ENCODE measurements around the gene PDE1A. TPM values are rescaled to one million over a fixed set of nuclear protein-coding genes. Genes with fewer than 3 reads are reported as not detected.

The PDE1A gene
- total RNA-seq, 2 experiments from 2014 or later, result not detected

GRCh38 chr2:182361477-182361876 is 65.4 kb downstream of the PDE1A start:
- DNase-seq (ENCODE audit: low spot score), result no peak
- no peak overlapping the region for H3K4me2 ChIP-seq (ENCODE audit: low read length)
- no peak overlapping the region for H3K4me3 ChIP-seq (ENCODE audit: low read depth, low read length, poor library complexity, severe bottlenecking)
- H3K36me3 ChIP-seq (ENCODE audit: insufficient read depth, low read length), result no peaks in the 10 kb centered on the region
- no peaks in the 10 kb centered on the region for H3K9me2 ChIP-seq (ENCODE audit: insufficient read depth, low read length)
- H3K27ac ChIP-seq (ENCODE audit: low read depth, low read length, poor library complexity, severe bottlenecking), result no peak overlapping the region
- intact Hi-C loops (cut with micrococcal nuclease; ENCODE audit: unreplicated experiment), result no loop called here
- no peak overlapping the region for H2AFZ ChIP-seq (ENCODE audit: low read length)
- CTCF ChIA-PET (ENCODE audit: unreplicated experiment), result no interaction called here
- no TSS peak for BruUV-seq (replicated peaks)
- H3K4me1 ChIP-seq (ENCODE audit: insufficient read depth, low read length, poor library complexity, severe bottlenecking), result no peaks in the 10 kb centered on the region
- no peaks in the 10 kb centered on the region for H3K79me2 ChIP-seq (ENCODE audit: insufficient read depth, low read depth, low read length)
- H4K20me1 ChIP-seq (ENCODE audit: insufficient read depth, low read length), result no peaks in the 10 kb centered on the region
- no peaks in the 10 kb centered on the region for H3K9me3 ChIP-seq (ENCODE audit: low read length)
- TF ChIP-seq CTCF (conservative IDR thresholded peaks at IDR 0.05; ENCODE audit: low read length), result no peak
- TF ChIP-seq EZH2phosphoT487 (IDR thresholded peaks at IDR 0.05; ENCODE audit: borderline replicate concordance, low read depth, low read length), result no peak
- POLR2A ChIA-PET, result no interaction called here

GRCh38 chr2:182360663-182361260 is 66.1 kb downstream of the PDE1A start:
- Histone ChIP-seq H3K36me3 (ENCODE audit: insufficient read depth, low read length) (no peaks in the 10 kb centered on the region), H3K27ac (ENCODE audit: low read depth, low read length, poor library complexity, severe bottlenecking) (no peak overlapping the region), H3K4me3 (ENCODE audit: low read depth, low read length, poor library complexity, severe bottlenecking) (no peak overlapping the region), H3K9me3 (ENCODE audit: low read length) (no peaks in the 10 kb centered on the region), H3K79me2 (ENCODE audit: insufficient read depth, low read depth, low read length) (no peaks in the 10 kb centered on the region), H3K4me2 (ENCODE audit: low read length) (no peak overlapping the region), H3K9me2 (ENCODE audit: insufficient read depth, low read length) (no peaks in the 10 kb centered on the region), H3K4me1 (ENCODE audit: insufficient read depth, low read length, poor library complexity, severe bottlenecking) (no peaks in the 10 kb centered on the region), H4K20me1 (ENCODE audit: insufficient read depth, low read length) (no peaks in the 10 kb centered on the region), H2AFZ (ENCODE audit: low read length) (no peak overlapping the region)
- CTCF ChIA-PET (ENCODE audit: unreplicated experiment), result no interaction called here
- no peak for DNase-seq (ENCODE audit: low spot score)
- intact Hi-C loops (cut with micrococcal nuclease; ENCODE audit: unreplicated experiment), result no loop called here
- POLR2A ChIA-PET, result interaction anchor here (0.5 kb wide), 1 partner anchor 252 kb away, joined by 3 read pairs; no protein-coding TSS in a partner anchor
- BruUV-seq (replicated peaks), result no TSS peak
- TF ChIP-seq EZH2phosphoT487 (IDR thresholded peaks at IDR 0.05; ENCODE audit: borderline replicate concordance, low read depth, low read length), result no peak
- no peak for TF ChIP-seq CTCF (conservative IDR thresholded peaks at IDR 0.05; ENCODE audit: low read length)

GRCh38 chr2:182359990-182360662 is 66.7 kb downstream of the PDE1A start:
- no peak for TF ChIP-seq CTCF (conservative IDR thresholded peaks at IDR 0.05; ENCODE audit: low read length)
- TF ChIP-seq EZH2phosphoT487 (IDR thresholded peaks at IDR 0.05; ENCODE audit: borderline replicate concordance, low read depth, low read length), result no peak
- DNase-seq (ENCODE audit: low spot score), result no peak
- Histone ChIP-seq H3K79me2 (ENCODE audit: insufficient read depth, low read depth, low read length) (no peaks in the 10 kb centered on the region), H3K9me3 (ENCODE audit: low read length) (no peaks in the 10 kb centered on the region), H3K36me3 (ENCODE audit: insufficient read depth, low read length) (no peaks in the 10 kb centered on the region), H3K4me2 (ENCODE audit: low read length) (no peak overlapping the region), H3K4me3 (ENCODE audit: low read depth, low read length, poor library complexity, severe bottlenecking) (no peak overlapping the region), H3K4me1 (ENCODE audit: insufficient read depth, low read length, poor library complexity, severe bottlenecking) (no peaks in the 10 kb centered on the region), H3K27ac (ENCODE audit: low read depth, low read length, poor library complexity, severe bottlenecking) (no peak overlapping the region), H3K9me2 (ENCODE audit: insufficient read depth, low read length) (no peaks in the 10 kb centered on the region), H2AFZ (ENCODE audit: low read length) (no peak overlapping the region), H4K20me1 (ENCODE audit: insufficient read depth, low read length) (no peaks in the 10 kb centered on the region)
- POLR2A ChIA-PET, result interaction anchor here (0.5 kb wide), 1 partner anchor 253 kb away, joined by 3 read pairs; no protein-coding TSS in a partner anchor
- CTCF ChIA-PET (ENCODE audit: unreplicated experiment), result no interaction called here
- BruUV-seq (replicated peaks), result no TSS peak
- intact Hi-C loops (cut with micrococcal nuclease; ENCODE audit: unreplicated experiment), result no loop called here
